GM19467 (cell line): ENCODE results near the gene CXCR2.
"Not testable (repeated sequence)": the region's sequence is repeated elsewhere in the genome, so short reads cannot be mapped to it uniquely, and the experiment has no call there.

Experiments
- ATAC-seq: cut with Tn5 transposase; IDR thresholded peaks from one replicate; pipeline ENCODE4 v1.9.1; 2021; ENCODE audit warnings: mild to moderate bottlenecking, moderate library complexity; ENCODE audit not compliant: unreplicated experiment

CXCR2 gene

GRCh38 chr2:218129458-218130135, 3.8 kb downstream of the CXCR2 start:
- no peak for ATAC-seq

DNA sequence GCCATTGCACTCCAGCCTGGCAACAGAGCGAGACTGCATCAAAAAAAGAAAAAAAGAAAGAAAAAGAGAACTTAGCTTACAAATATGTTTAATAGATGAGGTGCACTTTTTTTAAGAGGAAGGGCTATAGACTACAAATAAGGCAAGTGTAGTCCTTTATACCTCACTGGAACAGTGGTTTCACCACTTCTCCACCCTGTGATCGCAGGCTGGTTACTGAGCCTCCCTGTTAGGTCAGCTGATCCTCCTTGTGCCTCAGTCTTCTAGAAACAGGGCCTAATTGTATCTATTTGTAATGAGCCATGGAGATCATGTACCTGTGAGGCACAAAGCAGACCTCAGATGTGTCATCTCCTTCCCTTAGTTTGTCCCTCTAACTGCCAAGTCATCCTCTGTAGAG, 4.5 kb downstream of the CXCR2 start:
- ATAC-seq: no peak

DNA sequence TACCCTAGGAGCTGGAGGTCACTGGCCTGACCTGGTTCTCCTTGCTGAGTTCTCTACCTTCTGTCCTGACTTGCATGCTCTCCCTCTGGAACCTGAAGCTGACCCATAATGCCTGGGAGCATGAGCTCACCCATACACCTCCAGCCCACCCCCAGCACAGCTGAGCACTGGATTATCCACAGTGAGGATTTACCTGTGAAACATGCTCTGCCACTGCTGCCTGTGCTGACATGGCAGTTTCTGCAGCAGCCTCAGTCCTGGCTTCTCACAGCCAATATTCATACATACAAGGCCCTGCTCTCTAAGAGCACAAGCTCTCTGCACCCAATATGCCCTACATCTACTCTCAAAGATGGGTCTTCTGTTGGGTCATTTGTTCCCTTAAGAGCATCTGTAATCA, 5.0 kb downstream of the CXCR2 start:
- ATAC-seq: no peak

DNA sequence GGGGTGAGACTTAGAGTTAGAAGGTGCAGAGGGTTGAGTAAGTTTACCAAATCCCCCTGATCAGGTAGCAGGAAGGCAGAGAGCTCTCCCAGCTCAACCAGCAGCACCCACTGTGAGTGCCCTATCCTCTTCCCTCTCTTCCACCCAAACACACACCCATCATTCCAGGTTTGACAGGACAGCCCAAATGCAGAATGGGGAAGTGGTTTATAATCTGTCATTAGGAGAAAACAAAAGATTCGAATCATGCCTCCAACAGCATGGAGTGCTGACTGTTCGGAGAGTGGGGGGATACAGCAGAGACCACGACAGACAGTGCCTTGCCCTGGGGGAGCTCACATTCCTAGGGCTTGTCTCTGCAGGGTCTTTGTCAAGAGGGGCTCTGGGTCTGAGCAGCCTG, 11.7 kb downstream of the CXCR2 start:
- no peak for ATAC-seq

- ATAC-seq: no peak
Measured at GRCh38 chr2:218138047-218138446, 12.2 kb downstream of the CXCR2 start.

DNA sequence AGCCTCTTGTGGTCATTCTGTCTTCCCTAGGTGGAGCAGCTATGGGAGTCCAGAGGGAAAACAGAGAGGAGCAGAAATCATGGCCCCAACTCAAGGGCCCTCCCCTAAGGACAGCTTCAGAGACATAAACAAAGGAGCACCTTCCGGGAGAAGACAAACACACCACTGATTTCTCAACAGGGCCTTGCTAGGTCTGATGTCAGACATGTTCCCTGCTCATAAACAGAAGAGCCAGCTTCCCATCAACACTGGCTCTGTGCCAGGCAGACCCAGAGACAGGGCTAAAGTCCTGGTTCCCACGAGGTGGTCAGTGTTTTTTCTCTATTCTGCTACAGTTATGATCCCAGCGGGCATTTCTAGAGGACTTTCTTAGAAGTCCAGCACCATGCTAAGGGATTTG, 19.3 kb downstream of the CXCR2 start:
- no peak for ATAC-seq

DNA sequence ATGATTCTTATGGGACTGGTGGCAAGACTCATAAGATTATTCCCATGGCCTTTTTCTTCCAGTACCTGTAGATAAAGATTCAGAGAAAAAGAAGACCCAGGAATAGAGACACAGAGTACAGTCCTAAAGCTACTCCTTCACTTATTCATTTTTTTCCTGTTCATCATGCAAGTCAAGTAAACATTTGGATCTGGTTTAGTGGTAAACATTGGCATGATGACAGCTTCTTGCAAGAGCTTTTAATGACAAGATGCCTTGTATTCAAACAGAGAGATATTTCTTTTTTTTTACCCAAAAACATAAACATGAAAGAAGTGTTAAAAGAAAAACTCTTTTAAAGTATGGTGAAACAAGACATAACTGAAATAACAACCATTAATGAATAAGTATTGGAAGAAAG, 20.2 kb downstream of the CXCR2 start:
- ATAC-seq: no peak

GRCh38 chr2:218149098-218149497, 23.3 kb downstream of the CXCR2 start:
- no peak for ATAC-seq

- no peak for ATAC-seq
Measured at GRCh38 chr2:218149848-218150440, 24.1 kb downstream of the CXCR2 start.

- no peak for ATAC-seq
Measured at GRCh38 chr2:218152172-218152571, 26.3 kb downstream of the CXCR2 start.

GRCh38 chr2:218152777-218153176, 26.9 kb downstream of the CXCR2 start:
- ATAC-seq: no peak

DNA sequence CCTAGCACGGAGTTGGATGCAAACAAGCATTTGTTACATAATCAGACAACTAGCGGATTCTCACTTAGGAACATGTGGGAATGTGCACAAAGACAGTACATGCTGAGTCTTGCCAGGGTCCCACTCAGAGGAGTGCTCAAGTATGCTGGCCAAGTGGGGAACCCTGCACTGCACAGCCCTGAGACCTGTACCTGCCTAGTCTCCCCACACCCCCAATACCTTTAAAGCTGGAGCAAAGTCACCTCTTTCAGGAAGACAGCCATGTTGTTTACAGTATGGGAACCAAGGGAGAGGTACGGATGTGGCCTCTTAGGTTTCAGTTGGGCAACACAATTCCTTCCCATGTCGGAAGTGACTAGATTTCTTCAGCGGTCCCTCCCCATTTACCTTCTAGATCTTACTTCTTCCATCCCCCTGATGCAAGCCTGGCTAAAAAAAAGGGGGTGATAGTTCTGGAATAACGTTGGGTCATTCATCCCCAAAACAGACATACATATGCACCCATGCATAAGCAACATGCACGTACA, 30.2 kb downstream of the CXCR2 start:
- no peak for ATAC-seq

DNA sequence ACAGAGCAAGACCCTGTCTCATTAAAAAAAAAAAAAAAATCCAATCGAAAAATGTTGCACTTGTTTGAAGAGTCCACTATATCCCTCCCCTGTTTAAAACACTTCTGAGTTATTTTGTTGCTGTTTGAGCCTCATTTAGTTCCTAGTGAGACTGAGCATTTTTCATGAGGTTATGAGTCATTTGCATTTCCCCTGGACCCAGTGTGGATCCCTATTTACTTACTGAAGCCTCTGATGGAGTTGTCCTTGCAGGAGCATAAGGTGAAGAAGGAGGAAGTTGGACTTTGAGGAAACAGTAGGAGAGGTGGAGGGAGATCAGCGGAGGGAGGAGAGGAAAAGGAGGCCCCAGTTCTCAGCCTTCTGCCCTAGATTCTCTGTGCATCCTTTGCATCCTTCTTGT, 35.8 kb downstream of the CXCR2 start:
- no peak for ATAC-seq

- no peak for ATAC-seq
Measured at GRCh38 chr2:218162814-218163213, 37.0 kb downstream of the CXCR2 start.

DNA sequence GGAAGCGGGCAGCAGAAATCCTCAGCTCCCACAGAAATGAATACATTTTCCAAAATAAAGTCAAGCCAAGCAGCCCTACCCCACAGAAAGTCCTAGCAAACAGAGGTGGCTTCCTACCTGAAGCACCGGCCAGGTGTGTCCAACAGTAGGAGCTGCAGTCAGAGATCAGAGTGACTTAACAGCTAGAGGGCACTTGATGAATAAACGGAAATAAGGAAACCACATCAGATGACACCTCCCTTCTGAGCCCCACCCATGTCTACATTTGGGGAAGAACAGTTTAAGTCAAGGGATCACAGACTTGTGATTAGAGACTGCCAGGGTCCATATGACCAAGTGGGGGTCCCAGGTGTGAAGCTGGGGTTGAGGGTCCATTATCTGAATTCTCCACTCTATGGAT, 41.0 kb downstream of the CXCR2 start, which contains the start of gene CXCR1:
Gene CXCR1 (minus strand): TSS at position 172 of the 400 bp plus-strand sequence. CDS start 1,751 bp downstream, outside the sequence.
- ATAC-seq: no peak

GRCh38 chr2:218168016-218168415, 42.2 kb downstream of the CXCR2 start:
- no peak for ATAC-seq

GRCh38 chr2:218168635-218169462, 43.0 kb downstream of the CXCR2 start:
- no peak for ATAC-seq

GRCh38 chr2:218169757-218170546, 44.1 kb downstream of the CXCR2 start:
- no peak for ATAC-seq

- ATAC-seq: not testable (repeated sequence)
Measured at GRCh38 chr2:218171744-218172143, 45.9 kb downstream of the CXCR2 start.

GRCh38 chr2:218172845-218173244, 47.0 kb downstream of the CXCR2 start:
- no peak for ATAC-seq

GRCh38 chr2:218179782-218180181, 54.0 kb downstream of the CXCR2 start:
- no peak for ATAC-seq
